Lung (tissue), 12 donors: ENCODE data around the gene GMPR. TPM values are rescaled to one million over a fixed set of nuclear protein-coding genes. Genes with fewer than 3 reads are reported as not detected.

Source experiments
- ATAC-seq: fragments of 200-7000 bp; cut with Tn5 transposase; one replicate; pipeline ENCODE4 v1.9.1; 2020; ENCODE audit warnings: moderate number of reproducible peaks; ENCODE audit not compliant: insufficient read depth, low FRiP score
- DNase-seq, 3 donors: peaks; one replicate each; pipeline ENCODE4 v3.0.0-alpha.2; 2013 to 2017
- H3K27ac ChIP-seq, 2 donors: one replicate each; pipeline ENCODE4 v1.5.1; 2013; ENCODE audit warnings: mild to moderate bottlenecking in 2 of 2, moderate library complexity in 2 of 2, control low read depth in 1 of 2, inconsistent platforms in 1 of 2, low read depth in 1 of 2, low read length in 1 of 2
- H3K27me3 ChIP-seq, 3 donors: one replicate each; pipeline ENCODE4 v1.5.1; 2013; ENCODE audit warnings: low read length in 2 of 3; ENCODE audit not compliant: control insufficient read depth in 3 of 3, insufficient read depth in 3 of 3
- H3K36me3 ChIP-seq, 4 donors: one replicate each; pipeline ENCODE4 v1.5.1; 2013; ENCODE audit warnings: low read length in 4 of 4, mild to moderate bottlenecking in 1 of 4, moderate library complexity in 1 of 4; ENCODE audit not compliant: control insufficient read depth in 4 of 4, insufficient read depth in 4 of 4
- H3K4me1 ChIP-seq, 5 donors: one replicate each; pipeline ENCODE4 v1.5.1; 2013; ENCODE audit warnings: low read length in 5 of 5, mild to moderate bottlenecking in 2 of 5, moderate library complexity in 1 of 5; ENCODE audit not compliant: control insufficient read depth in 5 of 5, insufficient read depth in 5 of 5
- H3K4me3 ChIP-seq: one replicate; pipeline ENCODE4 v1.5.1; 2013; ENCODE audit warnings: mild to moderate bottlenecking, control low read depth, moderate library complexity
- H3K9ac ChIP-seq, 2 donors: one replicate each; pipeline ENCODE4 v1.5.1; 2013; ENCODE audit warnings: low read length in 2 of 2, control low read depth in 1 of 2; ENCODE audit not compliant: insufficient read depth in 1 of 2
- H3K9me3 ChIP-seq, 4 donors: one replicate each; pipeline ENCODE4 v1.5.1; 2013; ENCODE audit warnings: low read length in 3 of 4, mild to moderate bottlenecking in 1 of 4, moderate library complexity in 1 of 4; ENCODE audit not compliant: control insufficient read depth in 4 of 4, insufficient read depth in 3 of 4
- CTCF ChIP-seq: IDR thresholded peaks from 2 replicates; pipeline ENCODE4 v1.5.1; 2012; ENCODE audit warnings: mild to moderate bottlenecking; ENCODE audit errors: control extremely low read depth, extremely low read depth
- WGBS, 2 donors: extraction: QIAGEN DNeasy Blood & Tissue Kit; methylation state at CpG; one replicate each; pipeline ENCODE4 v1.1.7; 2013; 5-methylcytosine and 5-hydroxymethylcytosine counted together
- polyA plus RNA-seq, 2 donors: library from polyadenylated mRNA; stranded (reverse); fragments of 200-250 nt; gene quantifications; one replicate each; pipeline ENCODE4 v1.2.1, GENCODE V29; 2013
- total RNA-seq, 2 donors: library from RNA; depleted of rRNA in 1 of 2; stranded (reverse); fragments of >200 nt in 1 of 2; gene quantifications; one replicate each; pipeline ENCODE4 v1.2.1, GENCODE V29; 2014 to 2021
- donor health status: control.
- donor health status: control.
- donor health status: Bipolar disorder and iron deficiency.
- donor health status: healthy.
- donor health status: DM: yes; HTN: yes; CAD: no.

The GMPR gene
- total and polyA plus RNA-seq, 4 donors, result 8.6 to 16.6 (median 12.9) TPM

- no peak for TF ChIP-seq CTCF
These were observed 89.5 kb downstream of the GMPR start for GRCh38 chr6:16327777-16328325.

GRCh38 chr6:16329233-16329632 lies 90.8 kb downstream of the GMPR start:
- WGBS, 2 donors, result 88 to 90% methylated on average over 6 of the region's 6 CpGs
- no peaks in the 10 kb centered on the region for H3K27me3 ChIP-seq
- ATAC-seq, result no peak
- no peak for TF ChIP-seq CTCF
- peaks cover 0 to 2% (median 0%) of the 10 kb centered on the region in 4 donors for H3K9me3 ChIP-seq
- H3K4me3 ChIP-seq, result no peak overlapping the region
- no peak overlapping the region for H3K9ac ChIP-seq
- H3K27ac ChIP-seq, result no peak overlapping the region
- peaks cover 0 to 3% (median 0%) of the 10 kb centered on the region in 5 donors for H3K4me1 ChIP-seq
- peaks cover 0 to 20% (median 13%) of the 10 kb centered on the region in 4 donors for H3K36me3 ChIP-seq
- DNase-seq, result no peak

More at GRCh38 chr6:16327777-16328325, 89.5 kb downstream of the GMPR start:
- H3K4me3 ChIP-seq, result no peak overlapping the region
- H3K9ac ChIP-seq, result no peak overlapping the region
- H3K27ac ChIP-seq, result no peak overlapping the region
- no peaks in the 10 kb centered on the region for H3K27me3 ChIP-seq
- no peak for DNase-seq
- peaks cover 0 to 20% (median 13%) of the 10 kb centered on the region in 4 donors for H3K36me3 ChIP-seq
- H3K9me3 ChIP-seq, result peaks cover 0 to 2% (median 0%) of the 10 kb centered on the region in 4 donors
- 97 to 99% methylated on average over 25 to 34 of the region's 34 CpGs for WGBS, 2 donors
- no peak for ATAC-seq
- peaks cover under 1 to 9% (median 3%) of the 10 kb centered on the region in 5 donors for H3K4me1 ChIP-seq

GRCh38 chr6:16331384-16332174 lies 93.2 kb downstream of the GMPR start:
- peak; percentile 67 for ATAC-seq
- peaks cover 0 to 15% (median 5%) of the 10 kb centered on the region in 4 donors for H3K36me3 ChIP-seq
- H3K9me3 ChIP-seq, result no peaks in the 10 kb centered on the region
- peaks cover 0 to 5% (median 3%) of the 10 kb centered on the region in 5 donors for H3K4me1 ChIP-seq
- H3K9ac ChIP-seq, result no peak overlapping the region
- DNase-seq, result peak; percentile 65 to 80 (median 80)
- no peak overlapping the region for H3K27ac ChIP-seq
- TF ChIP-seq CTCF, result peak; percentile 91
- no peak overlapping the region for H3K4me3 ChIP-seq
- 29 to 33% methylated on average over 11 of the region's 11 CpGs for WGBS, 2 donors
- H3K27me3 ChIP-seq, result no peaks in the 10 kb centered on the region
